ENCODE data around the gene CD109. TPM values are rescaled to one million over a fixed set of nuclear protein-coding genes. Genes with fewer than 3 reads are reported as not detected.
"Not testable (repeated sequence)": the region's sequence is repeated elsewhere in the genome, so short reads cannot be mapped to it uniquely, and the experiment has no call there.

CD109 gene
- total RNA-seq, 1 donor from 2014 or later: 3.8 TPM

DNA sequence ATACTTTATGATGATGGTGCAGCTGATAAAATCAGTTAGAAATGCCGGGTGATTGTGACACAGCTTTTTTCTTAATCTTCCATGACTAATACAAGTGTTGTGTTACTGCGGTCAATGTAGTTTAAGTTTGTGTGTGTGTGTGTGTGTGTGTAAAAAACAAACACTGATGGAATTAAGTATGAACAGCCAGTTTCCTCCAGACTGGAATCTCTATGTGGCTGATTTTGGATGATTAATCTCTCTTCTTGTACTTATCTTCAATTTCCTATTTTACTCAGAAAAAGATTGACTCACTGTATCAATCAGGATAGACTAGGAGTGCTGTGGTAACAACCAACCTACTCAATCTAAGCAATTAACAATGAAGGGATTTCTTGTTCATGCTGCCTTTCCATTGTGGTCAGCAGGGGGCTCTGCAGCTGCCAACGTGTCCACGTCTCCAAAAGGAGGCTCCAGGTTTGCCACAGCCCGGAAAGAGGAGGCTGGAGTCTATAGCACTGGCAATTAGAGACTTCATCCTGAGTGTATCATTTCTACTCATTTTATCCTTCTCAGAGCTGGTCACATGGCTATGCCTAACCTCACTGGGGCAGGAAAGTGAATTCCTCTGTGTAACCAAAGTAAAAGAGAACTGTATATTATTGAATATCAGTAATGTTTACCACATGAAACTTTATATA is 107.7 kb downstream of the CD109 start:
- peaks cover 13% of the 10 kb centered on the region for H3K9me3 Mint-ChIP-seq
- no peak overlapping the region for H3K27ac Mint-ChIP-seq
- no peak for DNase-seq (ENCODE audit: low spot score in 2 of 2, unreplicated experiment in 2 of 2)
- TF ChIP-seq, protein P1, sequence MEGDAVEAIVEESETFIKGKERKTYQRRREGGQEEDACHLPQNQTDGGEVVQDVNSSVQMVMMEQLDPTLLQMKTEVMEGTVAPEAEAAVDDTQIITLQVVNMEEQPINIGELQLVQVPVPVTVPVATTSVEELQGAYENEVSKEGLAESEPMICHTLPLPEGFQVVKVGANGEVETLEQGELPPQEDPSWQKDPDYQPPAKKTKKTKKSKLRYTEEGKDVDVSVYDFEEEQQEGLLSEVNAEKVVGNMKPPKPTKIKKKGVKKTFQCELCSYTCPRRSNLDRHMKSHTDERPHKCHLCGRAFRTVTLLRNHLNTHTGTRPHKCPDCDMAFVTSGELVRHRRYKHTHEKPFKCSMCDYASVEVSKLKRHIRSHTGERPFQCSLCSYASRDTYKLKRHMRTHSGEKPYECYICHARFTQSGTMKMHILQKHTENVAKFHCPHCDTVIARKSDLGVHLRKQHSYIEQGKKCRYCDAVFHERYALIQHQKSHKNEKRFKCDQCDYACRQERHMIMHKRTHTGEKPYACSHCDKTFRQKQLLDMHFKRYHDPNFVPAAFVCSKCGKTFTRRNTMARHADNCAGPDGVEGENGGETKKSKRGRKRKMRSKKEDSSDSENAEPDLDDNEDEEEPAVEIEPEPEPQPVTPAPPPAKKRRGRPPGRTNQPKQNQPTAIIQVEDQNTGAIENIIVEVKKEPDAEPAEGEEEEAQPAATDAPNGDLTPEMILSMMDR (IDR thresholded peaks at IDR 0.05; ENCODE audit: unreplicated experiment): peak; percentile 20
- H3K4me1 Mint-ChIP-seq: no peaks in the 10 kb centered on the region
- H3K36me3 Mint-ChIP-seq: no peaks in the 10 kb centered on the region
- no peaks in the 10 kb centered on the region for H3K27me3 Mint-ChIP-seq (ENCODE audit: low read depth)
- no peak overlapping the region for H3K4me3 Mint-ChIP-seq

DNA sequence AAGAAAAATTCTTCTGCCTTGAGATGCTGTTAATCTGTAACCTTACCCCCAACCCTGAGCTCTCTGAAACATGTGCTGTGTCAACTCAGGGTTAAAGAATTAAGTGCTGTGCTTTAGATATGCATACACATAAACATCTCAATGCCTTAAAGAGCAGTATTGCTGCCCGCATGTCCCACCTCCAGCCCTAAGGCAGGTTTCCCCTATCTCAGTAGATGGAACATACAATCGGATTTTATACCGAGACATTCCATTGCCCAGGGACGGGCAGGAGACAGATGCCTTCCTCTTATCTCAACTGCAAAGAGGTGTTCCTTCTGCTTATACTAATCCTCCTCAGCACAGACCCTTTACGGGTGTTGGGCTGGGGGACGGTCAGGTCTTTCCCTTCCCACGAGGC is 109.2 kb downstream of the CD109 start:
- DNase-seq (ENCODE audit: low spot score in 2 of 2, unreplicated experiment in 2 of 2); H3K27ac Mint-ChIP-seq; H3K4me1 Mint-ChIP-seq; H3K4me3 Mint-ChIP-seq; H3K9me3 Mint-ChIP-seq; H3K36me3 Mint-ChIP-seq; H3K27me3 Mint-ChIP-seq (ENCODE audit: low read depth): not testable (repeated sequence)

DNA sequence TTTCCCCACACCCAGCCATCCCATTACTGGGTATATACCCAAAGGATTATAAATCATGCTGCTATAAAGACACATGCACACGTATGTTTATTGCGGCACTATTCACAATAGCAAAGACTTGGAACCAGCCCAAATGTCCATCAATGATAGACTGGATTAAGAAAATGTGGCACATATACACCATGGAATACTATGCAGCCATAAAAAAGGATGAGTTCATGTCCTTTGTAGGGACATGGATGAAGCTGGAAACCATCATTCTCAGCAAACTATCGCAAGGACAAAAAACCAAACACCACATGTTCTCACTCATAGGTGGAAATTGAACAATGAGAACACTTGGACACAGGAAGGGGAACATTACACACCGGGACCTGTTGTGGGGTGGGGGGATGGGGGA is 110.0 kb downstream of the CD109 start:
- not testable (repeated sequence) for H3K9me3 Mint-ChIP-seq, H3K4me1 Mint-ChIP-seq, H3K27ac Mint-ChIP-seq

DNA sequence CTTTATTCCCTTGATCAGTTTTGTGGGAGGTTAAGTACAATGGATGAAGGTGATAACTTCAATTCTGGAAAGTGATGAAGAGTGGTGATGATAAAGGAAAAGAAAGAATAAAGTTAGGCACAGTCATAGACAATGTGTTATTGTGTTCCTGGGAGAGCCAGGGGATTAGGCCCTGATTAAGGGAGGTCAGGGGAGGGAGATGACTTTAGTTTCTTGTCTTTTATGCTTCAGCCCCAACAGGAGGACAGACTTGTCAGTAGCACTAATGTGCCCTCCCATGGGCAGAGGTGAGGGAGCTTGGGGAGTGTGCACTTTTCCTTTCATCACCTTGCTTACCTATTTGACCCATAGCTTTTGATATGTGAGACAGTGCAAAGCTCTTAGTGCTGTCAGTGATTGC is 115.7 kb downstream of the CD109 start:
- Mint-ChIP-seq H3K4me1 (no peaks in the 10 kb centered on the region), H3K27ac (no peak overlapping the region), H3K27me3 (ENCODE audit: low read depth) (no peaks in the 10 kb centered on the region), H3K36me3 (no peaks in the 10 kb centered on the region), H3K4me3 (no peak overlapping the region), H3K9me3 (no peaks in the 10 kb centered on the region)
- TF ChIP-seq, protein P1 (IDR thresholded peaks at IDR 0.05; ENCODE audit: unreplicated experiment): no peak
- DNase-seq (ENCODE audit: low spot score in 2 of 2, unreplicated experiment in 2 of 2): no peak

More for the DNA sequence above, 110.0 kb downstream of the CD109 start:
- DNase-seq (ENCODE audit: low spot score in 2 of 2, unreplicated experiment in 2 of 2); H3K27me3 Mint-ChIP-seq (ENCODE audit: low read depth); H3K4me3 Mint-ChIP-seq; H3K36me3 Mint-ChIP-seq: not testable (repeated sequence)

DNA sequence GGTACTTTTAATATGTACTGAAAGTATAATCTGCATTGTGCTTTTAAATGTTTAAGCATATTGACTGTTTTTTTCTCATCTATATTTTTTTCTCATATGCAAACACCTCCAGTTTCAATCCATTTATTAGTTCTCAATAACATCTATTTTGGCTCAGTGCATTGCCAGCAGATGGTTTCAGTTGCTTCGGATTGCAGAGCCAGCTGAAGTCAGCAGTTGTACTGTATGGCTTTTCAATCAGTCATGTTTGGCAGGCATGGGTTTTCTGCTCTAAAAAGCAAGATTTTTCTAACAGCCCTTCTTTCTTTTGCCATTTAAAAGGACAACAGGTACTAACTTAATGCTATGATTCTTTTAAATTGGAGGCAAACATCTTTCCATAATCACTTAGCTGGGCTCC is 121.2 kb downstream of the CD109 start:
- Mint-ChIP-seq H3K27me3 (ENCODE audit: low read depth) (no peaks in the 10 kb centered on the region), H3K36me3 (no peaks in the 10 kb centered on the region), H3K27ac (no peak overlapping the region), H3K4me3 (no peak overlapping the region), H3K9me3 (peaks cover 3% of the 10 kb centered on the region), H3K4me1 (no peaks in the 10 kb centered on the region)
- TF ChIP-seq, protein P1 (IDR thresholded peaks at IDR 0.05; ENCODE audit: unreplicated experiment): no peak
- no peak for DNase-seq (ENCODE audit: low spot score in 2 of 2, unreplicated experiment in 2 of 2)

DNA sequence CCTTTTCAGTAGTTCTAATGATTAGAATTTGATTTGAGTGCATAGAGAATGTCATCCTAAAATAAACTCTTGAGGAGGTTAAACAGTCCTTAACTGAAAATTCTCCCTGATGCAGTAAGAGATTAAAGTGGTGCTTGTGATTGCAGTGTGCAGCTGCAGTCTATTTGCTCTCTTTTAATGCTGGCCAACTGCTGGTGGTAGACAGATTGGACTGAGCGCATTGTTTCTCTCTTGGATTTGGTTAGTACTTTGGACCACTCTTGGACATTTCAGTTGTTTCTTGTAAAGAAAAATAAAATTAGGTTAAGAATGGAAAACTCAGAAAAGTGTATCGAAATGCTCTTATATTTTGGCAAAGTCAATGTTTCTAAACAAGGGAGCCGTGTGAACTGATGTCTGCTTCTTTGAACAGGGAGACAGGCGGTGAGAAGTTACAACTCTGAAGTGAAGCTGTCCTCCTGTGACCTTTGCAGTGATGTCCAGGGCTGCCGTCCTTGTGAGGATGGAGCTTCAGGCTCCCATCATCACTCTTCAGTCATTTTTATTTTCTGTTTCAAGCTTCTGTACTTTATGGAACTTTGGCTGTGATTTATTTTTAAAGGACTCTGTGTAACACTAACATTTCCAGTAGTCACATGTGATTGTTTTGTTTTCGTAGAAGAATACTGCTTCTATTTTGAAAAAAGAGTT is 127.2 kb downstream of the CD109 start:
- TF ChIP-seq, protein P1 (IDR thresholded peaks at IDR 0.05; ENCODE audit: unreplicated experiment): no peak
- Mint-ChIP-seq H3K27ac (no peak overlapping the region), H3K9me3 (peaks cover 3% of the 10 kb centered on the region), H3K36me3 (no peaks in the 10 kb centered on the region), H3K27me3 (ENCODE audit: low read depth) (no peaks in the 10 kb centered on the region), H3K4me3 (no peak overlapping the region), H3K4me1 (no peaks in the 10 kb centered on the region)
- no peak for DNase-seq (ENCODE audit: low spot score in 2 of 2, unreplicated experiment in 2 of 2)

Data from mesothelial cell of epicardium (in vitro differentiated cells).